Measurements from ENCODE around the gene STX18. TPM values are rescaled to one million over a fixed set of nuclear protein-coding genes. Genes with fewer than 3 reads are reported as not detected.
A peak's percentile ranks its signal among the peaks of the same experiment; 100 is the strongest.

STX18 gene
- total RNA-seq, 1 experiment from 2014 or later, result 20.9 TPM

GRCh38 chr4:4541040-4541631 is 712 bp downstream of the STX18 start:
- Histone ChIP-seq H3K56ac (ENCODE audit: insufficient read length, low read depth, low read length) (no peak overlapping the region), H2AK5ac (ENCODE audit: insufficient read length, low read length) (no peak overlapping the region), H3K79me2 (ENCODE audit: insufficient read depth, low read length) (peaks cover 10% of the 10 kb centered on the region; the same call in 1 of the 2 replicates), H3K9me3 (ENCODE audit: control insufficient read depth, low read depth, low read length) (no peaks in the 10 kb centered on the region), H3K79me1 (ENCODE audit: insufficient read depth, low read depth, low read length, poor library complexity, severe bottlenecking) (peaks cover 11% of the 10 kb centered on the region), H3K4ac (ENCODE audit: low read depth, low read length) (no peak overlapping the region), H4K91ac (ENCODE audit: insufficient read length, low read depth, low read length) (no peak overlapping the region), H3K9ac (ENCODE audit: extremely low read depth, insufficient read length, low read length) (peak overlapping the region; percentile 71), H3K27ac (ENCODE audit: insufficient read length, low read depth, low read length) (no peak overlapping the region), H3T11ph (ENCODE audit: low read length) (no peak overlapping the region), H2BK5ac (ENCODE audit: insufficient read length, low read length) (no peak overlapping the region), H4K5ac (ENCODE audit: insufficient read length, low read depth, low read length) (no peak overlapping the region), H3K4me1 (ENCODE audit: insufficient read depth, low read length) (no peaks in the 10 kb centered on the region), H3K18ac (ENCODE audit: insufficient read length, low read depth, low read length) (no peak overlapping the region), H2BK15ac (ENCODE audit: low read depth, low read length) (no peak overlapping the region), H2AFZ (ENCODE audit: low read length) (no peak overlapping the region), H4K20me1 (ENCODE audit: control insufficient read depth, insufficient read depth, insufficient read length) (no peaks in the 10 kb centered on the region), H2BK12ac (ENCODE audit: insufficient read length, low read depth, low read length) (no peak overlapping the region), H3K23ac (ENCODE audit: insufficient read length, low read depth, low read length) (no peak overlapping the region), H2BK120ac (ENCODE audit: low read depth, low read length, poor library complexity, severe bottlenecking) (no peak overlapping the region), H3K27me3 (ENCODE audit: insufficient read depth, low read length) (no peaks in the 10 kb centered on the region), H4K8ac (replicated peaks; ENCODE audit: insufficient read length, low read depth, low read length) (no peak overlapping the region), H2BK20ac (ENCODE audit: low read depth, low read length, poor library complexity, severe bottlenecking) (no peak overlapping the region), H3K4me2 (ENCODE audit: insufficient read depth, insufficient read length, low read length) (peak overlapping the region; percentile 88), H3K23me2 (ENCODE audit: insufficient read length, low read depth, low read length, poor library complexity, severe bottlenecking) (peaks cover 9% of the 10 kb centered on the region), H3K14ac (ENCODE audit: insufficient read depth, low read length) (peak overlapping the region; percentile 84; the same call in 1 of the 2 replicates)
- TF ChIP-seq, protein P1, sequence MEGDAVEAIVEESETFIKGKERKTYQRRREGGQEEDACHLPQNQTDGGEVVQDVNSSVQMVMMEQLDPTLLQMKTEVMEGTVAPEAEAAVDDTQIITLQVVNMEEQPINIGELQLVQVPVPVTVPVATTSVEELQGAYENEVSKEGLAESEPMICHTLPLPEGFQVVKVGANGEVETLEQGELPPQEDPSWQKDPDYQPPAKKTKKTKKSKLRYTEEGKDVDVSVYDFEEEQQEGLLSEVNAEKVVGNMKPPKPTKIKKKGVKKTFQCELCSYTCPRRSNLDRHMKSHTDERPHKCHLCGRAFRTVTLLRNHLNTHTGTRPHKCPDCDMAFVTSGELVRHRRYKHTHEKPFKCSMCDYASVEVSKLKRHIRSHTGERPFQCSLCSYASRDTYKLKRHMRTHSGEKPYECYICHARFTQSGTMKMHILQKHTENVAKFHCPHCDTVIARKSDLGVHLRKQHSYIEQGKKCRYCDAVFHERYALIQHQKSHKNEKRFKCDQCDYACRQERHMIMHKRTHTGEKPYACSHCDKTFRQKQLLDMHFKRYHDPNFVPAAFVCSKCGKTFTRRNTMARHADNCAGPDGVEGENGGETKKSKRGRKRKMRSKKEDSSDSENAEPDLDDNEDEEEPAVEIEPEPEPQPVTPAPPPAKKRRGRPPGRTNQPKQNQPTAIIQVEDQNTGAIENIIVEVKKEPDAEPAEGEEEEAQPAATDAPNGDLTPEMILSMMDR (conservative IDR thresholded peaks at IDR 0.05), result no peak
- Mint-ChIP-seq H3K4me3 (peak overlapping the region; percentile 98), H3K9me3 (no peaks in the 10 kb centered on the region), H3K4me1 (peaks cover 11 to 19% of the 10 kb centered on the region in 2 experiments), H3K27me3 (ENCODE audit: low read depth) (no peaks in the 10 kb centered on the region), H3K36me3 (ENCODE audit: insufficient read depth in 1 of 3, low read depth in 3 of 3) (peaks cover 5 to 14% (median 10%) of the 10 kb centered on the region in 3 experiments; a peak in 6 of 7 replicates), H3K27ac (peak overlapping the region; percentile 24 to 96 (median 96); a peak in 5 of 7 replicates)
- no peak for DNase-seq
- WGBS (ENCODE audit: extremely low coverage, insufficient read length, low lambda C conversion rate), result no CpG with 5 or more reads among the region's 10 CpGs
